ENCODE data around the gene BAIAP2L2. TPM values are rescaled to one million over a fixed set of nuclear protein-coding genes. Genes with fewer than 3 reads are reported as not detected.
A peak's percentile ranks its signal among the peaks of the same experiment; 100 is the strongest.

BAIAP2L2 gene
- polyA plus RNA-seq, 2 of the 4 experiments (the other 2 are of a cell fraction), result 3.5 to 4.7 TPM

DNA sequence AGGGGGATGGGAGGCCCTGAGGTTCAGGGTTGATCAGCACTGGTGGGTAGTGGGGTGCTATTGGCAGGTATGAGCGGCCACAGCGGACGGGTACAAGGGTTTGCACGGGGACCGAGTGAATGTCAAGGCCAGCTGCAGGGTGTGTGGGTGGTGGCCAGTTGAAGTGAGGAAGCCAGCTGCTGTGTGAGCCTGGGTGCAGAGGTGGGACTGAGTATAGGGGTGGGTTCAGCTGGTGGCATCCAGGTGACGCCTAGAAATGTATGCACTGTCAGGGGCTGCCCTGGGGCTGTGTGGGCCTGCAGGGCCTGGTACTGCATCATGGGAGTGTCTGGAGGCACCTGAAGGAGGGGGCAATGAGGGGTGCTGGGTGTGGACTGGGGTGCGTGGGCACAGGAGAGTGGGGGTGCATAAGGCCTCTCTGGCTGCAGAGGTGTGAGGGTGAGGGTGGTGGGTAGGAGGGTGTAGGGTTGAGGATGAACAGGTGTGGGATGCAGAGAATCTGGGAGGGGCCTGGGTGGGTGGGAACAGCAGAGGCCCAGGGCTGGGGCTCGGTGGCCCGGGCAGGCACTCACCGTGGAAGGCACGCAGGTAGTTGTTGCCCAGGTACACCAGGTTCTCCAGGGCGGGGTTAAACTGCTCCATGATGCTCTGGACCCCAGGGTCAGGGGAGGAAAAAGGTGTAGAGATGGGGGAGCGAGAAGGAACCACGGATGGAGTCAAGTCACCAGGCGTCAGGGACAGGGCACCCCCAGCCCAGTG lies 1.7 kb downstream of the BAIAP2L2 start:
- 82% methylated on average over 14 of the region's 15 CpGs for WGBS (ENCODE audit: missing lambda C conversion rate)
- Histone ChIP-seq H3K4me1 (peaks cover 52% of the 10 kb centered on the region), H3K4me2 (peak overlapping the region; percentile 54), H3K4me3 (no peak overlapping the region), H3K27ac (peak overlapping the region; percentile 66 to 76), H3K9me3 (no peaks in the 10 kb centered on the region)
- TF ChIP-seq, protein P1, sequence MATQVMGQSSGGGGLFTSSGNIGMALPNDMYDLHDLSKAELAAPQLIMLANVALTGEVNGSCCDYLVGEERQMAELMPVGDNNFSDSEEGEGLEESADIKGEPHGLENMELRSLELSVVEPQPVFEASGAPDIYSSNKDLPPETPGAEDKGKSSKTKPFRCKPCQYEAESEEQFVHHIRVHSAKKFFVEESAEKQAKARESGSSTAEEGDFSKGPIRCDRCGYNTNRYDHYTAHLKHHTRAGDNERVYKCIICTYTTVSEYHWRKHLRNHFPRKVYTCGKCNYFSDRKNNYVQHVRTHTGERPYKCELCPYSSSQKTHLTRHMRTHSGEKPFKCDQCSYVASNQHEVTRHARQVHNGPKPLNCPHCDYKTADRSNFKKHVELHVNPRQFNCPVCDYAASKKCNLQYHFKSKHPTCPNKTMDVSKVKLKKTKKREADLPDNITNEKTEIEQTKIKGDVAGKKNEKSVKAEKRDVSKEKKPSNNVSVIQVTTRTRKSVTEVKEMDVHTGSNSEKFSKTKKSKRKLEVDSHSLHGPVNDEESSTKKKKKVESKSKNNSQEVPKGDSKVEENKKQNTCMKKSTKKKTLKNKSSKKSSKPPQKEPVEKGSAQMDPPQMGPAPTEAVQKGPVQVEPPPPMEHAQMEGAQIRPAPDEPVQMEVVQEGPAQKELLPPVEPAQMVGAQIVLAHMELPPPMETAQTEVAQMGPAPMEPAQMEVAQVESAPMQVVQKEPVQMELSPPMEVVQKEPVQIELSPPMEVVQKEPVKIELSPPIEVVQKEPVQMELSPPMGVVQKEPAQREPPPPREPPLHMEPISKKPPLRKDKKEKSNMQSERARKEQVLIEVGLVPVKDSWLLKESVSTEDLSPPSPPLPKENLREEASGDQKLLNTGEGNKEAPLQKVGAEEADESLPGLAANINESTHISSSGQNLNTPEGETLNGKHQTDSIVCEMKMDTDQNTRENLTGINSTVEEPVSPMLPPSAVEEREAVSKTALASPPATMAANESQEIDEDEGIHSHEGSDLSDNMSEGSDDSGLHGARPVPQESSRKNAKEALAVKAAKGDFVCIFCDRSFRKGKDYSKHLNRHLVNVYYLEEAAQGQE (IDR thresholded peaks at IDR 0.05), result no peak
- no peak for TF ChIP-seq ZNF302 (CRISPR knock-in tag; IDR thresholded peaks at IDR 0.05)
- no peak for TF ChIP-seq ZC3H11A (IDR thresholded peaks at IDR 0.05)
- no peak for TF ChIP-seq SREBF2 (IDR thresholded peaks at IDR 0.05)
- TF ChIP-seq TP53 (CRISPR knock-in tag; IDR thresholded peaks at IDR 0.05), result no peak
- no peak for TF ChIP-seq EP300 (IDR thresholded peaks at IDR 0.05)
- no peak for TF ChIP-seq FOSB (CRISPR knock-in tag; IDR thresholded peaks at IDR 0.05)
- TF ChIP-seq, protein P2, sequence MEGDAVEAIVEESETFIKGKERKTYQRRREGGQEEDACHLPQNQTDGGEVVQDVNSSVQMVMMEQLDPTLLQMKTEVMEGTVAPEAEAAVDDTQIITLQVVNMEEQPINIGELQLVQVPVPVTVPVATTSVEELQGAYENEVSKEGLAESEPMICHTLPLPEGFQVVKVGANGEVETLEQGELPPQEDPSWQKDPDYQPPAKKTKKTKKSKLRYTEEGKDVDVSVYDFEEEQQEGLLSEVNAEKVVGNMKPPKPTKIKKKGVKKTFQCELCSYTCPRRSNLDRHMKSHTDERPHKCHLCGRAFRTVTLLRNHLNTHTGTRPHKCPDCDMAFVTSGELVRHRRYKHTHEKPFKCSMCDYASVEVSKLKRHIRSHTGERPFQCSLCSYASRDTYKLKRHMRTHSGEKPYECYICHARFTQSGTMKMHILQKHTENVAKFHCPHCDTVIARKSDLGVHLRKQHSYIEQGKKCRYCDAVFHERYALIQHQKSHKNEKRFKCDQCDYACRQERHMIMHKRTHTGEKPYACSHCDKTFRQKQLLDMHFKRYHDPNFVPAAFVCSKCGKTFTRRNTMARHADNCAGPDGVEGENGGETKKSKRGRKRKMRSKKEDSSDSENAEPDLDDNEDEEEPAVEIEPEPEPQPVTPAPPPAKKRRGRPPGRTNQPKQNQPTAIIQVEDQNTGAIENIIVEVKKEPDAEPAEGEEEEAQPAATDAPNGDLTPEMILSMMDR (IDR thresholded peaks at IDR 0.05), result no peak
- TF ChIP-seq CBX8 (IDR thresholded peaks at IDR 0.05), result no peak
- TF ChIP-seq RFX5 (IDR thresholded peaks at IDR 0.05), result no peak
- TF ChIP-seq PHF8 (IDR thresholded peaks at IDR 0.05; ENCODE audit: borderline replicate concordance, low read depth), result no peak
- TF ChIP-seq KDM1A (IDR thresholded peaks at IDR 0.05; ENCODE audit: low read depth), result no peak
- TF ChIP-seq, protein P3, sequence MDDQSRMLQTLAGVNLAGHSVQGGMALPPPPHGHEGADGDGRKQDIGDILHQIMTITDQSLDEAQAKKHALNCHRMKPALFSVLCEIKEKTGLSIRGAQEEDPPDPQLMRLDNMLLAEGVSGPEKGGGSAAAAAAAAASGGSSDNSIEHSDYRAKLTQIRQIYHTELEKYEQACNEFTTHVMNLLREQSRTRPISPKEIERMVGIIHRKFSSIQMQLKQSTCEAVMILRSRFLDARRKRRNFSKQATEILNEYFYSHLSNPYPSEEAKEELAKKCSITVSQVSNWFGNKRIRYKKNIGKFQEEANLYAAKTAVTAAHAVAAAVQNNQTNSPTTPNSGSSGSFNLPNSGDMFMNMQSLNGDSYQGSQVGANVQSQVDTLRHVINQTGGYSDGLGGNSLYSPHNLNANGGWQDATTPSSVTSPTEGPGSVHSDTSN (IDR thresholded peaks at IDR 0.05), result no peak
- no peak for TF ChIP-seq ESRRA (IDR thresholded peaks at IDR 0.05; ENCODE audit: borderline replicate concordance, low read length)
- TF ChIP-seq NFE2L2 (conservative IDR thresholded peaks at IDR 0.05; ENCODE audit: low read length), result no peak
- POLR2A ChIA-PET, result no interaction called here
- 0 out of 6 replicates have a peak, but pooled peaks of 1 of the 2 experiments have one; percentile 3 for ATAC-seq
- DNase-seq (ENCODE audit: low read depth in 1 of 2, low spot score in 1 of 2), result no peak
- CTCF ChIA-PET, result interaction anchor here (1.2 kb wide), 1 partner anchor 23 kb away, joined by 3 read pairs; no protein-coding TSS in a partner anchor
- FAIRE-seq, result no peak

DNA sequence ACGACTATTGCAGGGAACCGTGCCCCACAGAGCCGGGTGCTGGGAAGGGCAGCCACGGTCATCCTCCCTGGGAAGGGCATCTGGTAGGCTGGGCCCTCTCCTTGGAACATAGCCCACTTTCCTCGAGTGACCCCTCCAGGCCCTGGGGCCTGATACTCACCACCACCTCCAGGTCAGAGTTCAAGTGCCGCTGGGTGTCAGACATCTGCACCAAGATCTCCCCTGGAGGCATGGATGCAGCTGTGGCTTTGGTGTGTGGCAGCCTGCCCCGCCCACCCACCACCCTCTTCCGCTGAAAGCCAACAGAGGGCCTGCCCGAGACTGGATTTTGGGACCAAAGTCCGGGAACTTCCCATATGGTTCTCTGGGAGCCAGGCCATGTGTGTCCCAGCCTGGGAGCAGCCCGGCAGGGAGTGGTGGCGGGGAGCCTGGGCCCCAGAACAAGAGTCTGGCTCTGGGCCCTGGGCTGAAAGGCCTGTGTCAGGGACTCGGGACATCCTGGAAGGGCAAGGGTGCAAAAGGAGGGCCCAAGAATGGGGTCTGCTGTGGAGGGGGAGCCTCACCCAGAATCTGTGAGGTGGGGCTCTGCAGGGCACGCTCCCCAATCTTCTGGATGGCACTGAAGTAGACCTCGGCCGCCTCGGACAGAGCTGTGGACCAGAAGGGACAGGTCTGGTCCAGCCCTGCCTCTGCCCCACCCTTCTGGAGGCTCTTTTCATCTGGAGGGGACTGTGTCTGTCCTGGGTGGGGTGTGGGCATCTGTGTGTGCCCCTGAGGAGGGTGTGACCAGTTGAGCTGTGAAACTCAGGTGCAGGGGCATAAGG lies 2.6 kb downstream of the BAIAP2L2 start:
- Histone ChIP-seq H3K9me3 (no peaks in the 10 kb centered on the region), H3K4me3 (no peak overlapping the region), H3K27ac (peak overlapping the region; percentile 66 to 76), H3K4me1 (peaks cover 52% of the 10 kb centered on the region), H3K4me2 (peak overlapping the region; percentile 54)
- ChIA-PET POLR2A (no interaction called here), CTCF (interaction anchor here (1.0 to 1.4 kb wide), 4 partner anchors 12 to 399 kb away, joined by 3 to 5 read pairs (median 3); no protein-coding TSS in a partner anchor)
- TF ChIP-seq TFCP2L1 (CRISPR knock-in tag; IDR thresholded peaks at IDR 0.05) (no peak), CHD2 (IDR thresholded peaks at IDR 0.05; ENCODE audit: low read length, partially characterized antibody) (no peak)
- TF ChIP-seq, protein P4, sequence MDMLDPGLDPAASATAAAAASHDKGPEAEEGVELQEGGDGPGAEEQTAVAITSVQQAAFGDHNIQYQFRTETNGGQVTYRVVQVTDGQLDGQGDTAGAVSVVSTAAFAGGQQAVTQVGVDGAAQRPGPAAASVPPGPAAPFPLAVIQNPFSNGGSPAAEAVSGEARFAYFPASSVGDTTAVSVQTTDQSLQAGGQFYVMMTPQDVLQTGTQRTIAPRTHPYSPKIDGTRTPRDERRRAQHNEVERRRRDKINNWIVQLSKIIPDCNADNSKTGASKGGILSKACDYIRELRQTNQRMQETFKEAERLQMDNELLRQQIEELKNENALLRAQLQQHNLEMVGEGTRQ (IDR thresholded peaks at IDR 0.05), result no peak
- FAIRE-seq (no peak), DNase-seq (ENCODE audit: low read depth in 1 of 2, low spot score in 1 of 2) (peak; percentile 33 to 52), ATAC-seq (peak; percentile 10 to 24; a peak in 4 of 6 replicates)
- 58% methylated on average over 6 of the region's 17 CpGs for WGBS (ENCODE audit: missing lambda C conversion rate)

All from A549 (cell line).